OCI-LY7 (cell line): ENCODE measurements around the gene METTL8. TPM values are rescaled to one million over a fixed set of nuclear protein-coding genes. Genes with fewer than 3 reads are reported as not detected.

Source experiments
- BruUV-seq: library from RNA; stranded (reverse); fragments of 400-500 nt; replicated peaks from 2 replicates; lab custom pipeline; 2021; lab: Mats Ljungman, UMichigan
- CTCF ChIA-PET: fragments of 300-600 bp; sonication (Branson Sonifier 250); formaldehyde crosslinking; loops from one replicate; lab custom pipeline; 2022; ENCODE audit warnings: antibody characterized with exemption; ENCODE audit not compliant: unreplicated experiment; lab: Charles Lee
- POLR2A ChIA-PET: fragments of 300-600 bp; sonication (Branson Sonifier 250); formaldehyde crosslinking; loops from one replicate; lab custom pipeline; 2022; ENCODE audit warnings: antibody characterized with exemption; lab: Charles Lee
- DNase-seq: peaks from one replicate; pipeline ENCODE4 v3.0.0-alpha.2; 2015; ENCODE audit warnings: low spot score
- H2AFZ ChIP-seq: fragments of 200-600 bp; sonication (generic), shearing (Covaris generic); 2 replicates; pipeline ENCODE4 v1.6.1; 2014; ENCODE audit warnings: mild to moderate bottlenecking, antibody characterized with exemption, low read length, moderate library complexity
- H3K27ac ChIP-seq: fragments of 200-600 bp; sonication (generic); 2 replicates; pipeline ENCODE4 v1.5.1; 2014; ENCODE audit warnings: mixed run types, low read depth, mild to moderate bottlenecking, moderate library complexity, low read length, inconsistent platforms; ENCODE audit not compliant: poor library complexity, severe bottlenecking
- H3K36me3 ChIP-seq: fragments of 200-600 bp; sonication (generic); 2 replicates; pipeline ENCODE4 v1.6.1; 2014; ENCODE audit warnings: mild to moderate bottlenecking, antibody characterized with exemption, low read length, moderate library complexity, mixed read lengths; ENCODE audit not compliant: insufficient read depth
- H3K4me1 ChIP-seq: fragments of 200-600 bp; sonication (generic); 2 replicates; pipeline ENCODE4 v1.5.1; 2014; ENCODE audit warnings: mild to moderate bottlenecking, low read length; ENCODE audit not compliant: insufficient read depth, poor library complexity, severe bottlenecking
- H3K4me2 ChIP-seq: fragments of 200-600 bp; sonication (generic); 2 replicates; pipeline ENCODE4 v1.6.1; 2014; ENCODE audit warnings: mild to moderate bottlenecking, low read length
- H3K4me3 ChIP-seq: fragments of 200-600 bp; sonication (generic); 2 replicates; pipeline ENCODE4 v1.5.1; 2014; ENCODE audit warnings: mild to moderate bottlenecking, low read depth, low read length; ENCODE audit not compliant: poor library complexity, severe bottlenecking
- H3K79me2 ChIP-seq: fragments of 200-600 bp; sonication (generic); 2 replicates; pipeline ENCODE4 v1.6.1; 2016; ENCODE audit warnings: low read depth, mild to moderate bottlenecking, low read length, moderate library complexity, mixed read lengths; ENCODE audit not compliant: insufficient read depth
- H3K9me2 ChIP-seq: fragments of 200-600 bp; sonication (generic); 2 replicates; pipeline ENCODE4 v1.6.1; 2016; ENCODE audit warnings: mild to moderate bottlenecking, low read length, mixed read lengths; ENCODE audit not compliant: insufficient read depth
- H3K9me3 ChIP-seq: fragments of 200-600 bp; sonication (generic); 2 replicates; pipeline ENCODE4 v1.6.1; 2014; ENCODE audit warnings: mild to moderate bottlenecking, mixed run types, low read length, mixed read lengths
- H4K20me1 ChIP-seq: fragments of 200-600 bp; sonication (generic); 2 replicates; pipeline ENCODE4 v1.6.1; 2014; ENCODE audit warnings: mild to moderate bottlenecking, antibody characterized with exemption, low read length, moderate library complexity, mixed read lengths; ENCODE audit not compliant: insufficient read depth
- EZH2phosphoT487 ChIP-seq: fragments of 200-600 bp; sonication (generic); IDR thresholded peaks from 2 replicates; pipeline ENCODE4 v1.6.1; 2018; ENCODE audit warnings: low read depth, borderline replicate concordance, mild to moderate bottlenecking, mixed run types, antibody characterized with exemption, low read length, moderate library complexity, mixed read lengths
- intact Hi-C: fragments of 100-400 bp; cut with micrococcal nuclease; formaldehyde crosslinking; loops from one replicate; pipeline ENCODE4 v1.10.0; 2022; ENCODE audit not compliant: unreplicated experiment
- total RNA-seq, 2 experiments: library from RNA; depleted of rRNA in 1 of 2; stranded (reverse); fragments of >200 nt in 1 of 2; shearing (Covaris generic) in 1 of 2; gene quantifications; 2 replicates each; pipeline ENCODE4 v1.2.3, GENCODE V29; 2014 to 2022
- TF ChIP-seq, protein P1 (sequence below): fragments of 200-600 bp; sonication (generic); conservative IDR thresholded peaks from 2 replicates; pipeline ENCODE4 v1.5.1; 2014; ENCODE audit warnings: mild to moderate bottlenecking, antibody characterized with exemption, low read length, moderate library complexity, mixed read lengths

Gene METTL8
- total RNA-seq, 2 experiments from 2014 or later, result 11.8 to 33.0 TPM

DNA sequence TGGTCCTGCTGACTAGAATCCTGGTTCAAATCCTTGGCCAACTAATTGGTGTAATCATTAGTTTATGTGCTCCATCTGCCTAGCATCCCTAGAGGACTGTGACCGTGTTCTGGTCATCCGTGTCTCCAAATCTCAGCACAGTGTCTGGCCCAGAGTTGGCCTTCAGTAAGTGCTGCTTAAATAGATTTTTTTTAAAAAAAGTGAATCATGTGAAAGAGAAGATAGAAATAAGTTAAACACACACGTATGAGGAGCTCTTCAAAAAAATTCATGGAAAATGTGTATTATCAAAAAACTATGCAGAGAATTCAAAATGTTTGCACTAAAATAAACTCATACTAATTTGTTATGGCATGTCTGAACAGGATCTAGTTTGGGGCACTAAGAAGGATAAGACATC lies 143.8 kb downstream of the METTL8 start:
- ChIA-PET POLR2A (no interaction called here), CTCF (no interaction called here)
- H2AFZ ChIP-seq, result no peak overlapping the region
- no peak overlapping the region for H3K4me3 ChIP-seq
- no peak for DNase-seq
- no peaks in the 10 kb centered on the region for H3K9me3 ChIP-seq
- TF ChIP-seq EZH2phosphoT487, result no peak
- TF ChIP-seq, protein P1, sequence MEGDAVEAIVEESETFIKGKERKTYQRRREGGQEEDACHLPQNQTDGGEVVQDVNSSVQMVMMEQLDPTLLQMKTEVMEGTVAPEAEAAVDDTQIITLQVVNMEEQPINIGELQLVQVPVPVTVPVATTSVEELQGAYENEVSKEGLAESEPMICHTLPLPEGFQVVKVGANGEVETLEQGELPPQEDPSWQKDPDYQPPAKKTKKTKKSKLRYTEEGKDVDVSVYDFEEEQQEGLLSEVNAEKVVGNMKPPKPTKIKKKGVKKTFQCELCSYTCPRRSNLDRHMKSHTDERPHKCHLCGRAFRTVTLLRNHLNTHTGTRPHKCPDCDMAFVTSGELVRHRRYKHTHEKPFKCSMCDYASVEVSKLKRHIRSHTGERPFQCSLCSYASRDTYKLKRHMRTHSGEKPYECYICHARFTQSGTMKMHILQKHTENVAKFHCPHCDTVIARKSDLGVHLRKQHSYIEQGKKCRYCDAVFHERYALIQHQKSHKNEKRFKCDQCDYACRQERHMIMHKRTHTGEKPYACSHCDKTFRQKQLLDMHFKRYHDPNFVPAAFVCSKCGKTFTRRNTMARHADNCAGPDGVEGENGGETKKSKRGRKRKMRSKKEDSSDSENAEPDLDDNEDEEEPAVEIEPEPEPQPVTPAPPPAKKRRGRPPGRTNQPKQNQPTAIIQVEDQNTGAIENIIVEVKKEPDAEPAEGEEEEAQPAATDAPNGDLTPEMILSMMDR, result no peak
- intact Hi-C loops, result no loop called here
- H3K27ac ChIP-seq, result no peak overlapping the region
- BruUV-seq, result no TSS peak
- H3K79me2 ChIP-seq, result no peaks in the 10 kb centered on the region
- no peaks in the 10 kb centered on the region for H3K9me2 ChIP-seq
- no peak overlapping the region for H3K4me2 ChIP-seq
- peaks cover 10% of the 10 kb centered on the region for H3K4me1 ChIP-seq
- H4K20me1 ChIP-seq, result no peaks in the 10 kb centered on the region
- no peaks in the 10 kb centered on the region for H3K36me3 ChIP-seq

DNA sequence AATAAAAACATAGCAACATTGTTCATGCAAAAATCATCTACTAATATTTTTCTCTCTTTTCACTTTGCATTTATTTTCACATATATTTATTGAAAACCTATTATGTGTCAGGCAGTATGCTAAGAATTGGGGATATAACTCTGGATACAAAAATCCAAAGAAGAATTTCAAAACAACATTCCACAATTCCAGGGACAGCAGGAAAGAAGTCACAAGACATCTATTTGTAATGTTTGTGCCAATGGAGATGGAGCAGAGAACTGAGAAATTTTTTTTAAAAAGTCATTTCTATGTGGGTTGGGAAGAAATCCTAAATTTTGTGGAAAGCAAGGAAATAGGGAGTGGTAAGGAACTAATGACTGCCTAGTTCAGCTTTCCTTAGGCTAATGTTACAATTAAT lies 144.5 kb downstream of the METTL8 start:
- Histone ChIP-seq H3K4me1 (peaks cover 10% of the 10 kb centered on the region), H3K9me3 (no peaks in the 10 kb centered on the region), H4K20me1 (no peaks in the 10 kb centered on the region), H3K4me2 (no peak overlapping the region), H3K79me2 (no peaks in the 10 kb centered on the region), H3K4me3 (no peak overlapping the region), H3K27ac (no peak overlapping the region), H3K9me2 (no peaks in the 10 kb centered on the region), H2AFZ (no peak overlapping the region), H3K36me3 (no peaks in the 10 kb centered on the region)
- DNase-seq, result no peak
- no TSS peak for BruUV-seq
- TF ChIP-seq, protein P1, result no peak
- no peak for TF ChIP-seq EZH2phosphoT487
- ChIA-PET CTCF (no interaction called here), POLR2A (no interaction called here)
- intact Hi-C loops, result no loop called here

DNA sequence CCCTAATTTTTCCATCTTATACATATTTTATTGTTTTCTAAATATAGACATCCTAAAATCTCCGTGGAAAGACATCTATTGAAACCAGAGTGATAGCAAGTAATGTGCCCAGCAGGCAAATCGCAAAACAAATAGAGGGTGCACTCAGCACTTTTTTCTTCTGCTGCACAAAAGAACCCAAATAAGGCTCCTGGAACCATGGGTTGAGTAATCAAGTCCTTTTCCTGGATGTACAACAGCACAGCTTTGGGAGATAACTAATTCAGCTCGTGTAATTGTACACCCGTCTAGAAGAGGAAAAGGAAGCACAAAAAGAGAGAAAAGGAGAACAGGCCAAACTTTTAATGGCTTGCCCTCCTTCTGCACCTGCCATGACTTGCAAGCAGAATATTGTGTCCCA lies 146.2 kb downstream of the METTL8 start:
- intact Hi-C loops, result no loop called here
- no peak overlapping the region for H3K4me3 ChIP-seq
- no peaks in the 10 kb centered on the region for H3K79me2 ChIP-seq
- no peaks in the 10 kb centered on the region for H3K9me2 ChIP-seq
- peaks cover 10% of the 10 kb centered on the region for H3K4me1 ChIP-seq
- H3K36me3 ChIP-seq, result no peaks in the 10 kb centered on the region
- no peaks in the 10 kb centered on the region for H3K9me3 ChIP-seq
- BruUV-seq, result no TSS peak
- peak overlapping the region; percentile 53 for H2AFZ ChIP-seq
- peak overlapping the region; percentile 18; the same call in 1 of the 2 replicates for H3K4me2 ChIP-seq
- DNase-seq, result no peak
- H4K20me1 ChIP-seq, result no peaks in the 10 kb centered on the region
- TF ChIP-seq, protein P1, result no peak
- ChIA-PET CTCF (no interaction called here), POLR2A (interaction anchor here (0.8 kb wide), 1 partner anchor 9 kb away, joined by 4 read pairs; no protein-coding TSS in a partner anchor)
- no peak overlapping the region for H3K27ac ChIP-seq
